SK-MEL-5 (cell line): ENCODE data around the gene CACNA2D3. TPM values are rescaled to one million over a fixed set of nuclear protein-coding genes. Genes with fewer than 3 reads are reported as not detected.
"Not testable (repeated sequence)": the region's sequence is repeated elsewhere in the genome, so short reads cannot be mapped to it uniquely, and the experiment has no call there.

Source experiments
- DNase-seq: peaks from one replicate; pipeline ENCODE4 v3.0.0-alpha.2; 2016; ENCODE audit warnings: low read depth, low spot score
- in situ Hi-C: cut with HindIII; loops from 2 replicates; pipeline ENCODE4 v1.10.0; 2016; ENCODE audit warnings: low sequenced_read_pairs, high pct_unique_total_duplicates, low pct_unique_long_range_greater_than_20kb
- total RNA-seq: library from RNA; depleted of rRNA; stranded (reverse); fragments of >200 nt; shearing (Covaris generic); gene quantifications from 2 replicates; pipeline ENCODE4 v1.2.3, GENCODE V29; 2014

CACNA2D3 gene
- total RNA-seq, 1 experiment from 2014 or later = not detected

GRCh38 chr3:54427941-54428871 lies 305.9 kb downstream of the CACNA2D3 start:
- peak; percentile 67 for DNase-seq
- in situ Hi-C loops = no loop called here

DNA sequence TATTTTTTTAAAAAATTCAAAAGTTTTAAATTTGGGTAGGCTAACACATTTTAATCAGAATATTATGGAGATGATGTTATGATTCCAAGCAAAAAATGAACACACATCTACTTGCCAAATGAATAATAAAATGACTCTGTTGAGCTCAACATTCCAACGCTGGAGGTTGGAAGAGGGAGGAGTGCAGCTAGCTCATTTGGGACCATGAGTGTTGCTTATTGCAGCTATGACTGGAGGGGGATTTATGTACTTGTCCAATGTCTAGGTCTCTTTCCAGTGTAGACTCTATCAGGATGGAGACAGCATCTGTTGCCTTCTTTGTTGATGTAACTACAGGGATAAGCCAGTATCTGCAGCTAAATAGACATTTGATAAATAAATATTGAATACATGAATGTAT lies 310.6 kb downstream of the CACNA2D3 start:
- in situ Hi-C loops = no loop called here
- DNase-seq = no peak

DNA sequence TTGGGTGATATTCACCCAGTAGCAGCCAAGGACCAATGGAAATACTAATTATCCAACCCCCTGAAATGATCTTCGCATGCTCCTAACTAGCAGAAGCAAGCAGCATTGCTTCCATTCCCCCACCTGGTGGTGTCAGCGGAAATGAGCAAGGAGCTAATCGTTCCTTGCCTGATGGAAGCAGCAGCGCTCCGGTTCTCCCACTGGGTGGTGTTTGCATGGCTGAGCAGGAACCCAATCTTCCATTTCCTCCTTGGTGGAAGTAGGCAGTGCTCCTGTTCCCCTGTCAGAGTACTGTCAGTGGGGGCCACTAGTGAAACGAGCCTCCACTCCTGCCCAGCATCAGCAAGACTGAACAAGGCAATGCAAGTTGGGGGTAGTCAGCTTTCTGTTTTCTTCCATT lies 311.5 kb downstream of the CACNA2D3 start:
- in situ Hi-C loops = no loop called here
- DNase-seq = peak; percentile 57

DNA sequence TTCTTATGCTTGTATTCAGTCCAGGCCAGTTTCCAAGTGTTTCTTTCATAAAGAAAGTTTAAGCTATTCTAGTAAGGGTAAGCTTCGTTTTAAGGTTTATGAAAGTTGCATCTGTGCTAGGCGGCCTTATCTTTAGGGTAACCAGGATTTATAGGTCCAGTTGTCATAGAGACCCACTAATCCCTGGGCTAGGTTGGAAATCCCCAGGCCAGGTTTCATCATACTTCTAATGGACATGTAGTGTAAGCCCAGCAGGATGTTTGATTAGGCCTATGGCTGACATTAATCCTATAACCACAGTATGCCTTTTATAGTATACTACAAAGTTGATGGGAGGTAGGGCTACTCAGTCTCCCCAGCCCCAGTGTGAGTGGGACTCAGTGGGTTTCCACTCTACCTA lies 312.4 kb downstream of the CACNA2D3 start:
- DNase-seq = no peak
- in situ Hi-C loops = no loop called here

DNA sequence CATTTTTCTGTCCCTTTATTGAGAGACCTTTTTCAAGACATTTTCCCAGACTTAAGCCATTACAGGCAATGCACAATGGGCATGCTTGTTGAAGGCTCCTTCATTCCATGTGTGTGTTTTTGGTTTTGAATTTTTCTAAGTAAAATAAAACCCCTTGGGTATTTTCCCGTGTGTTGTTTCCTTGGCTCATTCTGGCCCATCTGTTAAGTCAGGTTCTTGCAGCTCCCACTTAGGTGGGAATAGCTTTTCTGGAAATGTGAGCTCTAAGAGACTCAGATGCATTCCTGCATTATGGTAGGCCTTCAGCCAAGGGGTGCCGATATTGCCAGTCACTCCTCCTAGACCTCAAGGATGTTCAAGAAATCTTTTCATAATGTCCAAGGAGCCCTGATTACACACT lies 314.9 kb downstream of the CACNA2D3 start:
- DNase-seq = no peak
- in situ Hi-C loops = no loop called here

GRCh38 chr3:54443561-54444161 lies 321.3 kb downstream of the CACNA2D3 start:
- DNase-seq = no peak
- in situ Hi-C loops = no loop called here

DNA sequence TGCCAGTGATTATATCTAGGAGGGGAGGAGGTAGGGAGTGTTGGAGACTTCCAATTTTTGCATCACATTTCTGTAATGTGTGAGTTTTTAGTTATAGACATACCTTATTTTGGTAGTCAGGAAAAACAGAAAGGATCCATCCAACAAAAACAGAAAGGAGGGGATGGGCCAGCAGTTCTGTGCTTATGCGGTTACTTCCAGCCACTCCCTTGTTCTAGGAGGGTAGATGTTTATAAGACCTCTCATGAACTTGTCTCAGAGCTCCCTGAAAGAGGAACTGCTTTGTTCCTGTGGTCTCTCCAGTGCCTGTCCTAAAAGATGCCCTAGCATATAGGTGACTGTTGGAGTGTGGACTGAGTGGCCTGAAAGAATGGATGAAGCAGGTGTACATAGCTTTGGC lies 323.3 kb downstream of the CACNA2D3 start:
- in situ Hi-C loops = no loop called here
- no peak for DNase-seq

GRCh38 chr3:54447427-54447826 lies 325.1 kb downstream of the CACNA2D3 start:
- in situ Hi-C loops = no loop called here

GRCh38 chr3:54454806-54455205 lies 332.5 kb downstream of the CACNA2D3 start:
- no peak for DNase-seq
- in situ Hi-C loops = no loop called here

More at GRCh38 chr3:54447427-54447826, 325.1 kb downstream of the CACNA2D3 start:
- DNase-seq = no peak

- in situ Hi-C loops = no loop called here
- no peak for DNase-seq
These were observed 336.0 kb downstream of the CACNA2D3 start for GRCh38 chr3:54458357-54458756.

GRCh38 chr3:54464554-54464953 lies 342.2 kb downstream of the CACNA2D3 start:
- DNase-seq, in situ Hi-C loops: not testable (repeated sequence)

DNA sequence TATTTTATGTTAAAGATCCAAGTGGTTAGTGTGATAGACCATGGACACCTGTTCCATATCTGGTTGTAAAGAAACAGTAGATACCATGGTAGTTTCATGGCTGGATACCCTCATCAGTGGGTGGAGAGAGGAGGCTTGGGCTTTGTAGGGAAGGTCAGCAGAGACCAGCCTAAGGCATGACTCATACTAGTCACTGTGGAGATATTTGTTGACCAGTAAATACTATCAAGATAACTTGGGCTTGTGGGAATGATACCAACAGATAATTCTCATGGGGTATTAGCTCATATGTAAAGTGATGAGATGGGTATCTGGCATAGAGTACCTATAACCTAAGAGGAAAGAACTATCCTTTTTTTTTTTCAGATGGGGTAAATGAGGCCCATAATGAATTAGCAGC lies 354.5 kb downstream of the CACNA2D3 start:
- DNase-seq = no peak

DNA sequence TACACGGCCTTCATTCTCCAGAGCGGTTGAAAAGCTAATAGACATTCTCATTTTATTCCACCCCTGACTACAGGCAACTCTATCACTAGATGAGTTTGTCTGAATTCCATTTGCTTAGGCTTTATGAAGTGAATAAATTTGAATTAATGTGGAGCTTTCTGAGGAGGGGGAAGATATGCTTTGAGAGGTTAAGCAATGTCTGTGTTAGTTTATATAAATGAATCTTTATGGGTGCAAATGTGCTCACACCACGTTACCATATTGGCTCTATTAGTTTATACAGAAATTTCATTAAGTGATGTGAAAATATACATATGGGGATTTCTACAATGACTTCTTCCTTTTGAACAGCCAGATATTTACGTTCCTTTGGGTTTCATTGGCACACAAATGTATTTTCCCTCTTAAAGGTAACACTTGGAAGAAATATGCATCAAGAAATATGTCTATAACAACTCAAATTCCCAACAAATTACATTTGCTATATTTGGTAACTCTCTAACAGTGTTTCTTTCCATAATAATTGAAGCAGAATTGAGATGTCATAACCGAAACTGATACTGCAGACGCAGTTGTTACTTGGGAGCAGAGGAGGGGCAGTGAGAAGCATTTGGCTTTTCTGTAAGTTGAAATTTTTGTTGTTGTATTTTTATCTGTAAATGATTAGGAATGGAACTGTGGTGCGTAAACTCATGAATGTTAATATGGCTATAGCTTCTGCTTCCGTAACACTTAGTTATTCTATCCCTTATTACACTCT lies 359.4 kb downstream of the CACNA2D3 start:
- no peak for DNase-seq
- in situ Hi-C loops = no loop called here

More for the DNA sequence above, 354.5 kb downstream of the CACNA2D3 start:
- in situ Hi-C loops = no loop called here

DNA sequence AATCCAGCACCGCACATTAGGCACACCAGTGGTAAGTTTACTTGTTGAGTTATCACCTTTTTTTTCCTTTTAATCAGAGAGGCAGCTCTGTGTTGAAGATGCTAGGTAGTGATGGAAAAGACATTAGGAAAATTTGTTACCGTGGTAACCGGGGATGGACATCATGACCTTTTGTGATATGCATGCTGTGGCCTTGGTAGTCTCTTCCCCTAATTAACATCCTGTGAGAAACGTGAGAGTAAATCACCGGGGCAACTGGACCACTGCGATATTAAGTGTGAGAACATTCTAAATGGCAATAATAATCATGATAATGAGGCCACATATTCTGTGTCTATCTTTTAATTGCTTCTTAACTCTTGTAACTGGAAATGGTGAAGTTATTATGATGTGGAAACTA lies 362.0 kb downstream of the CACNA2D3 start:
- DNase-seq = no peak
- in situ Hi-C loops = no loop called here

DNA sequence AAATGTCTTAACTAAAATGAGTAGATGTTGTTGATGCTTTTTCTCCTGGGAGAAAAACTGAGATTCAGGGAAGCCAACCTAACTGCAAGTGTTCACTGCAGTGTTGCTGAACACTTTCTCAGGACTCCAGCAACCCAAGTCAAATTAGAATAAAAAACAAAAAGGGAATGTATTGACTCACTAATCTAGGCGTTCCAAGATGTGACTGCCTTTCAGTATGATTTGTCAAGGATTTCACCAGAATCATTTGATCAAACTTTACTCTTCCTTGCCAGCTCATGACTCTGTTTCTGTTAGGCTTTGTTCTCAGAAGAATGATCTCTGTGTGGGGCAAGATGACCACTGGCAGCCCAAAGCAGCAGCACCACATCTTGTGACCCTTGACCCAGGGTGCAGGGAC lies 364.0 kb downstream of the CACNA2D3 start:
- DNase-seq = no peak
- in situ Hi-C loops = no loop called here

DNA sequence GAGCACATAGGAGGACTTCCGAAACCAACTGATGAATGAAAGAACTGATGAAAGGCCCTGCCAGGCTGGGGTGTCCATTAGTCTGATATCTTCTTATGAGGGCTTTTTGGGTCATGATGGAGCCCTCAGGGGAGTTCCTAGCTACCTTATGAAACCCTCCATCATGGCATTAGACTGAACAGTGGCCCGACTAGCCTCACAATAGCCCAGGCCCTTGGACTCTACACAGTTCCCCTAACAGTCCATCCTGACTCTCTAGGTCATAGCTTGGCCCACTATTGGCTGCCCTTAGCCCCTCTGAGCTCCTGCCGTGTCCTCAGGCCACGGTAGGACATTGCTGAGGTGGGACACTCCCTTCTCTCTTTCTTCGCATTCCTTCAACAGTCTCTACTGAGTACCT lies 365.9 kb downstream of the CACNA2D3 start:
- in situ Hi-C loops = no loop called here
- no peak for DNase-seq

GRCh38 chr3:54494209-54494608 lies 371.9 kb downstream of the CACNA2D3 start:
- in situ Hi-C loops = no loop called here

GRCh38 chr3:54506603-54507002 lies 384.3 kb downstream of the CACNA2D3 start:
- DNase-seq = no peak
- in situ Hi-C loops = no loop called here

More at GRCh38 chr3:54494209-54494608, 371.9 kb downstream of the CACNA2D3 start:
- DNase-seq = no peak
